HG02571 (cell line): ENCODE measurements around the gene AQP2.

ENCODE experiments used
- ATAC-seq: cut with Tn5 transposase; IDR thresholded peaks from one replicate; pipeline ENCODE4 v1.9.1; 2021; ENCODE audit warnings: mild to moderate bottlenecking, moderate library complexity; ENCODE audit not compliant: unreplicated experiment

Gene AQP2

GRCh38 chr12:49939707-49940106 is 10.8 kb upstream of the AQP2 start:
- no peak for ATAC-seq

- no peak for ATAC-seq
These were observed 8.7 kb upstream of the AQP2 start for GRCh38 chr12:49941556-49942511.

GRCh38 chr12:49942512-49942893 is 8.0 kb upstream of the AQP2 start:
- ATAC-seq = no peak

GRCh38 chr12:49942921-49943624 is 7.5 kb upstream of the AQP2 start:
- ATAC-seq = no peak

GRCh38 chr12:49943625-49943960 is 6.9 kb upstream of the AQP2 start:
- ATAC-seq = no peak

GRCh38 chr12:49944046-49944445 is 6.5 kb upstream of the AQP2 start:
- no peak for ATAC-seq

GRCh38 chr12:49944718-49945117 is 5.8 kb upstream of the AQP2 start:
- ATAC-seq = no peak

- peak; percentile 53 for ATAC-seq
These were observed 5.0 kb upstream of the AQP2 start for GRCh38 chr12:49945394-49946080.

- ATAC-seq = no peak
These were observed 4.5 kb upstream of the AQP2 start for GRCh38 chr12:49946086-49946485.

GRCh38 chr12:49946497-49946896 is 4.0 kb upstream of the AQP2 start:
- ATAC-seq = no peak

GRCh38 chr12:49947593-49948226 is 2.8 kb upstream of the AQP2 start:
- no peak for ATAC-seq

- no peak for ATAC-seq
These were observed 1.4 kb upstream of the AQP2 start for GRCh38 chr12:49948866-49949845.

GRCh38 chr12:49949866-49950265 is 671 bp upstream of the AQP2 start:
- ATAC-seq = no peak

GRCh38 chr12:49951411-49952240 is 1.1 kb downstream of the AQP2 start:
- no peak for ATAC-seq

GRCh38 chr12:49952391-49953055 is 2.0 kb downstream of the AQP2 start:
- no peak for ATAC-seq

- no peak for ATAC-seq
These were observed 2.6 kb downstream of the AQP2 start for GRCh38 chr12:49953151-49953550.

- no peak for ATAC-seq
These were observed 3.7 kb downstream of the AQP2 start for GRCh38 chr12:49953961-49954846.
